CD4-positive, alpha-beta T cell treated with Interferon gamma for 1 hour (primary cell): ENCODE measurements around the gene GCK.
A peak's percentile ranks its signal among the peaks of the same experiment; 100 is the strongest.

Experiments
- DNase-seq: peaks from one replicate; pipeline ENCODE4 v3.0.0-alpha.2; 2020

Gene GCK

DNA sequence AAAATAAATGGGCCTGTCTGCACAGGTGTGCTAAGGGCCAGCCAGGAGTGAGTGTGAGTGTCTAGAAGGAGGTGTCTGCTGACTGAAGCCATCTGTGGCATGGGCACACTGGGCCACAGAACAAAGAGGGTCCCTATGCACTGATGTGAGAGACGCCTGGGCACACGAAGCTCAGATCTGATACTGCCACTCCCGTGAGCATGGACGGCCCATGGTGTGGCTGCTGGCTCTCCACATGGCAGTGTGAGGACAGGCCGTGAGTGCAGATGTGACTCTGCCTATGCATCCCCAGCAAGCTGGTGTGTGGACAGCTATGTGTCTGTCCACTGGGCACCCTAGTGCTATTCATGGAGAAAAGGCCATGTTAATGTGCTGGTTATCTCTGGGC is 35.3 kb downstream of the GCK start:
- DNase-seq: no peak

DNA sequence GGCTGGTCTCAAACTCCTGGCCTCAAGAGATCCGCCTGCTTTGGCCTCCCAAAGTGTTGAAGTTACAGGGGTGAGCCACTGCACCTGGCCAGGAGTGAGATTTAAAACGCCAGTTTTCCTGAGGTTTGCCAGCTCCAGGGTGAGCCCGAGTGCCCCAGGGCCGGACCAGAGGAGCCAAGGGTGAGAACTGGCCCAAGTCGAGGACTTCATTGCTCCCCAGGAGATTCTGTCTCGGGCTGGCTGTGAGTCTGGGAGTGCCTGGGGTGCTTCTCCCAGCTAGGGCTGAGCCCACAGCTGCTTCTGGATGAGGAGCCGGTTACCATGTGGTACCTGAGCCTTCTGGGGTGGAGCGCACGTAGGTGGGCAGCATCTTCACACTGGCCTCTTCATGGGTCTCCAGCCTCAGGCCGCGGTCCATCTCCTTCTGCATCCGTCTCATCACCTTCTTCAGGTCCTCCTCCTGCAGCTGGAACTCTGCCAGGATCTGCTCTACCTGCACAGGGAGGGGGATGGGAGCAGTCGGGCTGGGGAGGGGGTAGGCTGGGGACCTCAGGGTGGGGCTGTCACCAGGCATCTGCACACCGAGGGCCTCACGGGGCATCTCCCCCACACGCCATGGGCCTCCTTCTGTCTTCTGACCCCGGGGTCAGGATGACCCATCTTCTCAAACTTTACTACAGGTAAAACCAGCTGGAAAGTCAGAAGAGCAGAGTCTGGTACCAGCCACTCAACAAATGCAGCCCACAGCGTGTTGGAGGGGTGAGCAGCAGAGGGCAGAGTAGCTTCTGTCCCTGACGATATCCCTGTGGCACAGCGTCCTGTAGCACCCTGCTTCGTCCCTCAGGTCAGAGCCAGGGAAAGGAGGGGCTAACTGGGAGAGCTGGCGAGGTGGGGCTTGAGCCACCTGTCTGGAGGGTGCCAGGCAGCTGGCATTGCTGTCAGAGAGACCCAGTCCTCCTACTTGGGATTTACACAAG is 36.0 kb downstream of the GCK start:
- no peak for DNase-seq

DNA sequence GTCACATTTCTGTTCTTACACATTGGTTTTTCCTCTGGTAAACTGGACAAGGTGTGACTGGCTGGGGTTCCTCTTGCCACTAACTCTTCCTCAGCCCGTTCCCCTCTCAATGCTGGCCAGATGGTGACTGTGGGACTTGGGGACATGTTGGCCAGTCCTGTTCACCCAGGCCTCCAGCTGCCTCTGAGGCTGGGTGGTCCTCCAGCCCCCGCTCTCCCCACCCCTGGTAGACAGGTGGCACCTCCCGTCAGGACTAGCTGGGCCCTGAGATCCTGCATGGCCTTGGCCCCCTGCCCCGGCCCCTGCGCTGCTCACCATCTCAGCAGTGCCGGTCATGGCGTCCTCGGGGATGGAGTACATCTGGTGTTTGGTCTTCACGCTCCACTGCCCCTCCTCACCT is 37.3 kb downstream of the GCK start:
- DNase-seq: no peak

DNA sequence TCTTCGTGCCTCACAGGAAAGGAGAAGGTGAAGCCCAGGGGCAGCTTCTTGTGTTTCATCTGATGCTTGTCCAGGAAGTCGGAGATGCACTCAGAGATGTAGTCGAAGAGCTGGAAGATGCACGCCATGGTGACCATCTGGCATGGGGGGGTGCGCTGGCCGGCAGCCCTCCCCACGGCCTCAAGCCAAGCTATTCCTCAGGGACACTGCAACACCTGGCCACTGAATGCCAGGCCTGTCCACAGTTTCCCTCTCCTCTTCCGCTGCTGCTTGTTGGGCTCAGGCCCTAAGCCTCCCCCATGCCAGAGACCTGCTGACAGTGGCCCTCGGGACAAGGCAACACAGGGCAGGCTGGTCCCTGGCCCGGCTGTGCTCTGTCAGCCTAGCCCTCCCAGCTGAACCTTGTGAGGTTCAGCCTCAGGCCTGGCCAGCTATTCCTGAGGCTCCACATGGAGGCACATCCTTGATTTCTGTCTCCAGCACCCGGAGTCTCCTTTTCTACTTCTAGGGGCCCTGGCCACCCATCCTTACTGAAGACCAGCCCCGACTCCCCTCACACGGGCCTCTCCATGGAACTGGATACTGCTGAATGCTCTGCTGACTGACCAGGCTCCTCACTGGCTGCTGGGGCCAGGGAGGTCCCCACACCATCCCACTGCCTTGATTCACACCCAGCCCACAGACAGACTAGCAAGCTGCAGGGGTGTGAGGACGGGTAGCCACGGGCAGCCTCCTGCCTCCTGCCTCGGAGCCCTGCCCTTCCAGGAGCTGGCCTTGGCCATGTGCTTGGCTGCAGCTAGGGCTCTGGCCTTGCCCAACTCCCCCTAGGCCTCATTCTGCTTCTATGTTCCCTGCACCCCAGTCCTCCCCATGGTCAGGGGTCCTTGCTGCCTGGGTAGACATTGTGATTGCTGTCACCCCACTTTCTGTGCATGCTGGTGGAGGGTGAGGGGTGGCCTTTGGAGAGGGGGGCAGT is 38.0 kb downstream of the GCK start:
- DNase-seq: no peak

DNA sequence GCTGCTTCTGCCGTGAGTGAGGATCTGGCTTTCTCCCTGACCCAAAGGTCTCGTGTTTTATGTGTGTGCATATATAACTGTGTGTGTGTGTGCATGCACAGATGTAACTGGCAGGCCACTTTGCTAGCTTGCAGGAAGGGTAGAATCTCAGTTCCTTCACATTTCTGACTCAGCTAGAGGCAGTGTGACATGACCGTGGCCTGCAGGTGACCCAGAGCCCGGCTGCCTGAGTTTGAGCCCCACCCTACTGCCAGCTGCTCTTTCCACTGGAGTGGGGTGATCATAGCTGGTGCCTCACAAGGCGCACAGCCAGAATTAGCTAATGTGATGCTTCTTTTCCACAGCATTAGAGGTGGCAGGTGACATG is 38.8 kb downstream of the GCK start:
- no peak for DNase-seq

DNA sequence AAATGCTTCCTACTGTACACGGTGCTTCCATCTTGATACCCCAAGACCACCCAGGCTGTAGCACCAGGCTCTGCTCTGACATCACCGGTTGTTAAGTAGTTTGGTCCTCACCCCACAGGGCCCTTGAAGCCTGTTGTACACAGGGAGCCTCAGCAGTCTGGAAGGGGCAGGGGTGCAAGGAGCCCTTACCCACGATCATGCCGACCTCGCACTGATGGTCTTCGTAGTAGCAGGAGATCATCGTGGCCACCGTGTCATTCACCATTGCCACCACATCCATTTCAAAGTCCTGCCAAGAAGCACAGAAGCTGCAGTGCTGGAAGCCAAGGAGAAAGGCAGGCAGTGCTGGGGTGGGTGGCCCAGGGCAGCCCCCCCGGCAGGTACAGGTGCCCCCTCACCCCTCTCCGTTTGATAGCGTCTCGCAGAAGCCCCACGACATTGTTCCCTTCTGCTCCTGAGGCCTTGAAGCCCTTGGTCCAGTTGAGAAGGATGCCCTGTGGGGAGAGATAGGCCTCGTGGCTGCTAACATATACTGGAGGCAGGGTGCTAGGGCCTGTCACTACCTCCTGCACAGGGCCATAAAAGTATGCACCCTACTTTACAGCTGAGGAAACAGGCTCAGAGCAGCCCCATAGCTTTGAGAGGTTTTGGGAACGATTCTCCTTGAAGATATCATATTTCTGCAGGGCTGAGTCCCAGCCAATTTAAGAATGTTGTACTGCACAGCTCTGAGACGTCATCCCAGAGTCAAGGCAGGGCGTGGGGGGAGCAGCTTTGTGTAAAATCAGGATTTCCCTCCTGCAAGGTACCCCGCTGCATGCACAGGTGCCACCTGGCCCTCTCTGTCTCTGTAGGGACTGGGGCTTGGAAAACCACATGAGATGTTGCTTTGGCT is 39.4 kb downstream of the GCK start:
- DNase-seq: no peak

DNA sequence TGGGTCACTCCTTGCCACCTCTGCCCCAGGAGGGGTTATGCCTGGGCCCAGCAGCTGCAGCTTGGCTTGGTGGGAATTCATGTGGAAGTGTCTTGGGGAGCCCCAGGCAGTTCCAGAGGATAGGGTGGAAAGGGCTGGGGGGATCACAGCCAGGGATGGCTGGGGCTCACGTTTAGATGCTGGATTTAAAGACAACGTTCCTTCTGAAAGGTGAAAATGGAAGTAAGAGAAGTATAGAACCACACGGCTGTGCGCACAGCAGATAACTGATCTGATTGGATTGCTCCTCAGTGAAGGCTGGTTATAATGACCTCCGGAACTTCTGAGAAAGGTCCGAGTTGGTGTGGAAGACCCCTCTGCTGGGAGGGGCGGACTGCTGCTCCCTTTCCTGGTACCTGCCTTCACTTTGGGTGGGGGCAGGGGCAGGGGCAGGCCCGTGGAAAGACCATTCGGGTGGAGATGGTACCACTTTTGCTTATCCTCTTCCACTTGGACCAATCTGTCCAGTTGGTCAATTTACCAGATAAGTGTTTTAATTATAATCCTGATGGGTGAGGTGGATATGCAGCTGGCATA is 40.2 kb downstream of the GCK start:
- no peak for DNase-seq

DNA sequence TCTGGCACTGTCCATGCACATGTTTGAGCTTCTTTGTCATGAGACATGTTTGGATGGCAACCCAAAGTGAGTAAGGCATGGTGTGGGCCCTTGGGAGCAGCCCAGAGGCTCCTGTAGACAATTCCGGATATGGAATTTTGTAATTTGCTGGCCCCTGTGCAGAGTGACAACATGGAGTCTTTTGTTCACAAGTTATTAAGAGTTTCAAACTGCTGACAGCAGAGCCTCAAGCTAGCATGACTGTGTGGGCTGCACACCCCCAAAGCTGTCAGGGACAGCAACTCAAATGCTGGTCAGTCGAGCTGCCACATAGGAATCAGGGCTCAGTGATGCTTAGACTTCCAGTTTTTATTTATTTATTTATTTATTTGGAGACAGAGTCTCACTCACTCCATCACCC is 41.1 kb downstream of the GCK start:
- no peak for DNase-seq

DNA sequence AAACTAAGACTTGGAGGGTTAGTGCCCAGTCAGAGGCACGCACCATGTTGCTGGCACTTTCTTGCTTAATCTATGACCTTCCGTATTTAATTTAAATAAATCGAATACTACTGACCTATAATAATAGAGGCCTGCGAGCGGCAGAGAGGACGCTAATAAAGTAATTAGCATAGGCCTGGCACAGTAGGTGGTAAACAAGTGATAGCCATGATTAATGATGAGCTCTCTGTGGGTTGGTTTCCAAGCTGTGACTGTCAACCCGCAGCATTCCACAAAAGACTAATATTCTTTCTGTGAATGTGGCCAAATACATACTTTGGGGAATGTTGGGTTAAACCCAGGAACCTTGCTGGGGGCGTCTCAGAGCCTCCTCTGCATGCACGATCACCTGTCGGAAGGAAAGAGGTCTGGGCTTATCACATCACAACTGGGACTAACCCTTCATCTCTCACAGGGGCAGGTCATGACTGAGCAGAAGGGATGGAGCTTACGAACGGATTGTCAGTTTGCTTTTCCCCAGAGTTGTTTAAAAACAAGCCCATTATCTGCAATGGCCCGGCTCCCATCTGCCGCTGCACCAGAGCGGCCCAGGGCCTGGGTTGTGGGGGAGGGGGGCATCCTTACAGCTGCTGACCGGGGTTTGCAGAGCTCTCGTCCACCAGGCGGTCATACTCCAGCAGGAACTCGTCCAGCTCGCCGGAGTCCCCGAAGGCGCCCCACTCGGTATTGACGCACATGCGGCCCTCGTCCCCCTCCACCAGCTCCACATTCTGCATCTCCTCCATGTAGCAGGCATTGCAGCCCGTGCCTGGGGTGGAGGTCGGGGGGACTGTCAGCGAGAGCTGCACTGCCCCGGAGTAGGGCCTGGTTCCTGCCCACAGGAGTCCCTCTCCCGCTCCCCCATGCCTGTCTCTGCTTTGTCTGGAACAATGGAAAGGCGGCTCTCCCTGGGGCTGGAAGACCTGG is 41.9 kb downstream of the GCK start:
- no peak for DNase-seq

DNA sequence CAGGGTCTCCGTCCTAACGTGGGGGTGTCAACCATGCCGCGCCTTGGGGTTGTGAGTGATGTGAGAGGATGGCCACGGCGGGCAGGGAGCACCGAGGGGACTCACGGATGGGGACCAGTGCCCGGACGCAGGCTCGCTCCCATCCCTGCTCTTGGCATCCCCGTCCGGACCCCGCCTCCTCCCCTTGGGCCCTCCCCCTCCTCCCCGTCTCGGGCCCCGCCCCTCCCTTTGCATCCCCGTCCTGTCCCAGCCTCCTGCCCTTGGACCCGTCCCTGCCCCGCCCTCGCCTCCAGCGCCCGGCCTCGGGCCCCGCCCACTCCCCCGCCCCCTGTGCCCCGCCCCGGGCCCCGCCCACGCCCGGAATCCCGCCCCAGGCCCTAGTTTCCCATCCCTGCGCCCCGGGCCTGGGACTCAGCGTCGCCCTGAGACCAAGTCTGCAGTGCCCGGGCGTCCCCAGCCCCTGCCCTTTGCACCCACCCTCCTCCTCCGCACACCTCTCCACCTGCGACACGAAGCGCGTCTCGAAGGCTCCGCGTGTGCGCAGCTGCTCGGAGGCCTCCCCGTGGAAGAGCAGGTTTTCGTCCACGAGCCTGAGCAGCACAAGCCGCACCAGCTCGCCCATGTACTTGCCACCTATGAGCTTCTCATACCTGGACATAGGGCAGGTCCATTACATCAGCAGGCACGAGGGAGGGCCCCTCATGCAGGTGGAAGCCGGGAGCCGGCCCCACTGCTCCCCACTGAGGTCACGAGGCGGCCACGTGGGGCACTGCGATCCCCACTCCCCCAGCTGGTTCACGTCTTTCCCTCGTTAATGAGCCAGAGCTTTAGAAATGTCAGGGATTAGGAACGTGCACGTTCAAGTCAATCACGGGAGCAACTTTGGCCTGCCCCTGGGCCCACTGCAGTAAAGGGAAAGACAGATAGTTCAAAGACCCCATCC is 43.0 kb downstream of the GCK start:
- DNase-seq: peak; percentile 67

DNA sequence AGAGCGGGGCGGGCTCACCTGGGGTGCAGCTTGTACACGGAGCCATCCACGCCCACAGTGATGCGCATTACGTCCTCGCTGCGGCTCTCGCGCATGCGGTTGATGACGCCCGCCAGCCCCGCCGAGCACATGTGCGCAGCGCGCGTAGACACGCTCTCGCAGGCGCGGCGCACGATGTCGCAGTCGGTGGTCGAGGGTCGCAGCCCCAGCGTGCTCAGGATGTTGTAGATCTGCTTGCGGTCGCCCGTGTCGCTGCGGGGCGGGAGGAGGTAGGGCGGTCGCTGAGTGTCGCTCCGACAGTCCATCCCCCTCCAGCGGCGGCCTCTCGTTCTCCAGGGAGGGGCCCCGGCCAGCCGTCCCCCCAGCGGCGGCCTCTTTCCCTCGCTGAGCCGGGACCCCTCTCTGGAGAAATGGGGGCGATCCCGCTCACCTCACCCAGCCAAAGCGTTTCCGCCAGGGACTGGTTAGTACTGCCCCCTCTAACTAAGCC is 43.7 kb downstream of the GCK start:
- peak; percentile 65 for DNase-seq

DNA sequence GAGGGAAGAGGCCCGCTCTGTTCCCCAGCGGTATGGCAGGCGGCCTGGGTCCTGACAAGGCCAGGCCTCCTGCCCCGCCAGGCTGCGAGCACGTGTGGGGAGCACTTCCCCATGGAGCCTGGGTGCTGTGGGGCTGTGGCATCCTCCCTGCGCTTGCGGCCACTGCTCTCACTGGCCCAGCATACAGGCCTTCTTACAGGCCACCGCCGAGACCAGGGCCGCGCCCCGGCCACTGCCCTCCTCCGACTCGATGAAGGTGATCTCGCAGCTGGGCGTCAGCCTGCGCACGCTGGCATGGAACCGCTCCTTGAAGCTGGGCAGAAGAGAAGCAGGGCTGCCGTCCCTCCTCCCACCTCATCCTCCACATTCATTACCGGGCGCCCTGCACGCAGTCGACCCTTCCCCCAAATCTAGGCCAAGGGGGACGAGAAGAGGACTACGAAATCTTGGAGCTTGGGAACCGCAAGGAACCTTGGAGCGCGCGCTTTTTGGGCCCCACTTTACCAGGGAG is 44.2 kb downstream of the GCK start:
- no peak for DNase-seq

DNA sequence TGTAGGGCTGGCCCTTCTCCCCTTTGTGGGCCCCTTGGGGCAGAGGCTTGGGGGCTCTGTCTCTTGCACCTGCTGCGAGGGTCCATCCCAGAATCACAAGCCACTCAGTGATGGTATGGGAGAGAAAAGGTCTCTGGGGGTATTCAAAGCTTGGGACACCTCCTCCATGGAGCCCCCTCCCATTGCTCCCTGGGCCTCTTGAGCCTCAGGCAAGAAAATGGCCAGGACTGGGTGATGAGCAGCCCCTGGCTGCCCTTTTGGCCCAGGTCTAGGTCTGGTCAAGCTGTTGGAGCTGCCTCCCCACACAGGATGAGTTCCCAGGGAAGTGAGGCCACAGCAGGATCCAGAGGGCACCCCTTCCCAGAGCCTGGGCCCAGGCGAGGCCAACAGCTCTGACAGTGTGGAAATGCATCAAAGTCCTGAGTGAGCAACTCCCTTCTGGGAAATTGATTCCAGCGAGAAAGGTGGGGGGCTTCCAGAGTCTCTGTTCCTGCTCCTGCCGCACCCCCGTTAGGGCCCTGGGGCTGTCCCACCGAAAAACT is 44.7 kb downstream of the GCK start:
- DNase-seq: no peak

DNA sequence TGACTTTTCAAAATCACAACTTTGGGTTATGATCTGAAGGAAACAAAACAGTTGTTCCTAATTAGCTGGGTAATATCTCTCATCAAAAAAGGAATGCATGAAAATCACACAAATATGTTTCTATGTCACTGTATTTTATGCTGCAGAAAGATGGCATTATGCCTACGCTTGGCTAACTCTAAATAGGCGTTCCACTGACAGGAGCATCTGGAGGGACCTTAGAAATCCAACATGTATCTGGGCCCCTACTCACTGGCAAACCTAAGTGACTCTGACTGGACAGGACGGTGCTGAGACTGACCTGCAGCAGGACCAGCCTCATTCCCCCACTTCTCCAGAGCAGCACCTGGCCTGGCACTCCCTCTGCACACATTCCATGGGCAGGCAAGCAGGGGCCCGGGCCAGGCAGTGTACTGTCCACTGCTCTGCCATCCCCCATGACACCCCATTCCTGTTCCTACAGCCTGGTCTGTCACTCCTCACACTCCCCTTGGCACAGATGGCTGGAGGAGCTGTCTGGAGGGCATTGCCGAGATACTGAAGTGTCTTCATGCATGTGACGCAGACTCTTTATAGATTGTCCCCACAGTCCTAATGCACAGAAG is 45.5 kb downstream of the GCK start:
- no peak for DNase-seq

DNA sequence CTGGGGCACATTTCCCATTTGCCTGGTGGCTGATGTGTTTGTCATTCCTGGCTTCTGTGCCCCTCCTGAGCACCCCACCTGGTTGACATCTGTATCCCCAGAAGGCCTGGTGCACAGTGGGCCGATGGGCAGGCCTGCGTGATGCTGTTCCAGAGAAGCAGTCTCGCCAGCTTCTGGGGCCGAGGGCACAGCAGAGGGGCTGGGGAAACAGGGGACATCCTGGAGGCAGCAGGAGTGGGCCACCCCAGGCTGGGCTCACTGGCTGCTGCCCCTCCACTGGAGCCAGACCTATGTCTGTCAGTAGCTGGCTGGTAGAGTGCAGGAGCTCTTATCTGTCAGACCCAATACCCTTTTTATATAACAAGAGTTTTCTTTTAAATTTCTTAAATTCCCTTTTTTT is 47.2 kb downstream of the GCK start:
- no peak for DNase-seq

DNA sequence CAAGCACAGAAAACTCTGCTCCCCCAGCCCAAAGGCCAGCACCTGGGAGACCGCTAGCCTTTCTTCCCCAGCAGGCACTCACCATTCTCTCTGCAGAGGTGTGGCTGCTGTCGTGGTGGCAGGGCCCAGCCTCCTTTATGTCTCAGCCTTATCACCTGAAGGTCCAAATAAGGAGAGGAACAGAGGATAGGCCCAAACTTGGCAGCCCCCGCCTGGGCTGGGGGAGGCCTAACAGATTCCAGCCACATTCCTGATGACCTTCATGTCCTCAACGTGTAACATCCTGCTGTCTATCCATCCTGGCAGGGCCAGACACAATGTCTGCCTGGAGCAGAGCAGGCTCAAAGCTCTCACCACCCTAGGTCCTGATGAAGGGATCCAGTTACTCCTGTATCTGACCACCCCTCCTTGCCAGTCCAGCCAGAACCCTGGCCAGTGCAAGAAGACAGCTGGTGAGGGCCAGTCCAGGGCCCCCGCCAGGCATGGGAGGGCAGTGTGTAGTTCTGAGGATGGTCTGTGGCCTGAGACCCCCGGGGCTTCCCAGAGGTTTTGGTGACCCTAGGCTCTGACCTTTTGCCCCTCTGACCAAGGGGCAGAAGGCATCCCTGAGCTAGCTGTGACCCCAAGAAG is 47.9 kb downstream of the GCK start, which contains the start of gene MYL7:
Gene MYL7, minus strand, starts transcription at position 112 of the 630 bp plus-strand sequence. Its CDS starts 27 bp downstream, at position 85.
- DNase-seq: no peak

DNA sequence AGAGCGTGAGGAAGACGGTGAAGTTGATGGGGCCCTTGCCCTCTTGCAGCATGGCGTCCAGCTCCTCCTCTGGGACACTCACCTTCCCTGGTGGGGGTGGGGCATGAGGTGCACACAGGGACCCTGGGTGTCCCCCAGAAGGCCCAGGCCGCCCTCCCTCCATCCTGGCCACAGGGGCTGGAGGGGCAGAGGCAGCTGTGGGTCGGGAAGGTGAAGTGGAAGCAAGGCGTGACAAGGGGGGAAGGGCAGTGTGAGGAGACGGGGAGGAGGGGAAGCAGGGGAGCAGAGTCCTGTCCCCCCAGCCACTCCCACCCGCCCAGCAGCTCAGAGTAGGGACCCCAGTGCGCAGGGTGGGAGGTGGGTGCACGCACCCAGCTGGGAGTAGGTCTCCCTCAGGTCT is 48.9 kb downstream of the GCK start:
- DNase-seq: no peak
